ENCODE data around the gene SMIM35. TPM values are rescaled to one million over a fixed set of nuclear protein-coding genes. Genes with fewer than 3 reads are reported as not detected.
"Not testable (repeated sequence)": the region's sequence is repeated elsewhere in the genome, so short reads cannot be mapped to it uniquely, and the experiment has no call there.

SMIM35 gene
- total RNA-seq, 2 experiments from 2014 or later: not detected

DNA sequence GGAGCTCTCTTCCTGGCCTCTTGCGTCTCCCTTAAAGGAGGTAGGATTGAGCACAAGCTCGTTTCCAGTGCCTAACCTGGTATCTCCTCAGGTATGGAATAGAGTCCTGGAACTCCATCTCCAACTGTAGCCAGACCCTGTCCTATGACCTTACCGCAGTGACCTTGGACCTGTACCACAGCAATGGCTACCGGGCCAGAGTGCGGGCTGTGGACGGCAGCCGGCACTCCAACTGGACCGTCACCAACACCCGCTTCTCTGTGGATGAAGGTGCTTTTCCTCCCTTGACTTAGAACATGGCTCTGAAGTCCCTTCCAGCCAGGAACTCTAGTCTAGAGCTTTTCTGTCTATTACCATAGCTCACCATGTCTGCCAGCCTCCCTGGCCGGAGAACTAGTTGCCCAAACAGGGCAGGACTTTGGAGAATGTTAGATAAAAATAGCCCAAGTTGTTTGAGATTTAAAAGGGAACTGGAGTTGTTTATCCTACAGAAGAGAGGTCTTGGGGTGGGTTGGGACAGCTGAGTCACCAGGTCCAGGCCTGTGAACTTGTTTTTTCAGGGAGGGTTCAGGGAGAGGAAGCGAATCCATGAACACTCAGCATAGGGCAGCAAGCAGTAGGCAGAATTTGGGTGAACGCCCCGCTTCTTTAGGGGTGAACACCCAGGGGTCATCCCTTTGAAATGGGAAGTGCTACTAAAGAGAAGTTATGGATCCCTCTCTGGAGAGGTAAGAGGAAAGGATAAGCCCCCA, 97.2 kb downstream of the SMIM35 start:
- peak overlapping the region; percentile 24 for H3K27ac Mint-ChIP-seq
- peaks cover 31% of the 10 kb centered on the region for H3K36me3 Mint-ChIP-seq (ENCODE audit: low read depth)
- CTCF ChIA-PET: interaction anchor here (0.9 to 5.1 kb wide), 3 partner anchors 8 to 43 kb away, joined by 3 to 32 read pairs (median 28); no protein-coding TSS in a partner anchor
- peak overlapping the region; percentile 8 for H3K4me3 Mint-ChIP-seq
- intact Hi-C loops (cut with micrococcal nuclease): loop anchor here (5.0 kb wide), 3 partner anchors 413 to 1137 kb away; partner anchors contain the start of gene ATP5MG
- DNase-seq: no peak
- peaks cover 78% of the 10 kb centered on the region for H3K4me1 Mint-ChIP-seq (ENCODE audit: low read depth)
- H3K9me3 Mint-ChIP-seq: no peaks in the 10 kb centered on the region
- no peaks in the 10 kb centered on the region for H3K27me3 Mint-ChIP-seq (ENCODE audit: low read depth)

DNA sequence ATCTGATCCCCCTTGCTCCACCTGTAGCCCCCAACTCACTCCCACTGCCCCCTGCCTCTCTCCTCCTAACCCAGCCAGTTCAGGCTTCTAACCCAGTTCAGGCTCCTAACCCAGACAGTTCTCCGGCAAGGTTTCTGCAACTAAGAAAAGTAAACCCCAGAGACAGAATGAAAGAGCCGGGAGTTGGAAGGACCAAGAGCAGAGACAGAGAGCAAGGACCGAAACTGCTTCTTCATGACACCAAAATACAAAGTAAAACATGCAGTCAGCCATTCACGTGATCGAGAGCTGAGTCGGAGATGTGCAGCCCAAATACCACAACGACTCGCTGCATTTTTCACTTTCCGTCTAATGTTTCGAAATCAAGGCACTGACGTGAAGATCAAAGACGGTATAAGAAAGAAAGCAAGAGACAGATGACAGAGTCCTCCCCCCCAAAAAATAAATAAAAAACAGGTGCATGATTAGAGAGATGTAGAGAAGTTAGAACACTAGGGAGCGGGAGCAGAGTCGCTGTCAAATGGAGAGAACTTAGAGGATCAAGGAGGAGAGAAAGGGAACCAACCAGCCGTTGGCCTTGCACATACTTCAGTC, 99.7 kb downstream of the SMIM35 start:
- peak; percentile 89 for DNase-seq
- intact Hi-C loops (cut with micrococcal nuclease): loop anchor here (1.0 to 5.0 kb wide), 13 partner anchors 11 to 1135 kb away; partner anchors contain the start of gene ATP5MG
- peak overlapping the region; percentile 84 for H3K4me3 Mint-ChIP-seq
- CTCF ChIA-PET: interaction anchor here (0.6 to 5.1 kb wide), 11 partner anchors 9 to 180 kb away, joined by 3 to 32 read pairs (median 4); no protein-coding TSS in a partner anchor
- H3K27ac Mint-ChIP-seq: peak overlapping the region; percentile 88
- no peaks in the 10 kb centered on the region for H3K27me3 Mint-ChIP-seq (ENCODE audit: low read depth)
- H3K36me3 Mint-ChIP-seq (ENCODE audit: low read depth): peaks cover 17% of the 10 kb centered on the region
- no peaks in the 10 kb centered on the region for H3K9me3 Mint-ChIP-seq
- peaks cover 72% of the 10 kb centered on the region for H3K4me1 Mint-ChIP-seq (ENCODE audit: low read depth)

DNA sequence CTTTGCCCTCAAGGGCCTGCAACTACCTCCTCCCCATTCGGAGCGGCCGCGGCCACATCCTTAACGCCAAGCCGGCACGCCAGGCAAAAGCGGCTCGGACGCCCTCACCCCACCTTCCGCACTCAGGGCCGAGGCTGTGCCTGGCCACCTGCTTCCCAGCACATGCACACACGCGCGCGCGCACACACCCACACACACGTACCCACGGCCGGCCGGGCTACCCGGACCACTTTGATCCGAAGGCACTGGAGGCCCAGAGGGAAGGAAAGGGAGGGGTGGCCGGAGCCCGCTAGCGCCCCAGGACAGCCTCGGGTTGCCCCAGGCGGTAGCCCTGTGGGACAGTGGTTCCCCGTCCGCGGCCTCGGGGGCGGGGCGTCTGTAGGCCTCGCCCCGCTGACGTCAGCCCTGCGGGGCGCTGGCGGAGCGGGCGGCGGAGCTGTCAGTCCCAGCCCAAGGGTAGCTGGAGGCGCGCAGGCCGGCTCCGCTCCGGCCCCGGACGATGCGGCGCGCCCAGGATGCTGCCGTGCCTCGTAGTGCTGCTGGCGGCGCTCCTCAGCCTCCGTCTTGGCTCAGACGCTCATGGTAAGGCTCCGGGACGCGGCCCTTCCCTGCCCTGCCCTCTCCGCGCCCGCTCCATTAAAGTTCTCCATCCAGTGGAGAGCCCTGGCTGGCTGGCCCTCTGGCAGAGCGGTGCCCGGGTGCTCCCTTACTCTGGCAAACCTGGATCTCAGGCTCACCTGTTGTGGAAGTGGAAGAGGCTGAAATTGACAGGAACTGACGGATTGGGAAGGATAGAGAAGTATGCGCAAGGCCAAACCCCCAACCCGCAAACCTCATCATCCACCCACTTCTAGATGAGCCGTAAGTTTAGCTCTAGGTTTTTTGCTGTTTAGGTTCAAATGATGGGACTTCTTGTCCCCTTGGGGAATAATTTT, 100.5 kb downstream of the SMIM35 start, which contains the start of gene IL10RA:
Gene IL10RA (plus strand): TSS at position 442 of the 935 bp plus-strand sequence. CDS start 74 bp downstream, at position 516.
- Mint-ChIP-seq H3K36me3 (ENCODE audit: low read depth) (peaks cover 15% of the 10 kb centered on the region), H3K27me3 (ENCODE audit: low read depth) (no peaks in the 10 kb centered on the region), H3K9me3 (no peaks in the 10 kb centered on the region), H3K27ac (peak within 1 kb of the TSS; percentile 88), H3K4me1 (ENCODE audit: low read depth) (peaks cover 63% of the 10 kb centered on the region), H3K4me3 (peak within 1 kb of the TSS; percentile 84)
- DNase-seq: peak; percentile 81
- intact Hi-C loops (cut with micrococcal nuclease): loop anchor here (2.0 to 5.0 kb wide), 5 partner anchors 163 to 1134 kb away; partner anchors contain the start of gene ATP5MG
- CTCF ChIA-PET: interaction anchor here (0.7 to 5.1 kb wide), 9 partner anchors 8 to 179 kb away, joined by 3 to 32 read pairs (median 4); no protein-coding TSS in a partner anchor

DNA sequence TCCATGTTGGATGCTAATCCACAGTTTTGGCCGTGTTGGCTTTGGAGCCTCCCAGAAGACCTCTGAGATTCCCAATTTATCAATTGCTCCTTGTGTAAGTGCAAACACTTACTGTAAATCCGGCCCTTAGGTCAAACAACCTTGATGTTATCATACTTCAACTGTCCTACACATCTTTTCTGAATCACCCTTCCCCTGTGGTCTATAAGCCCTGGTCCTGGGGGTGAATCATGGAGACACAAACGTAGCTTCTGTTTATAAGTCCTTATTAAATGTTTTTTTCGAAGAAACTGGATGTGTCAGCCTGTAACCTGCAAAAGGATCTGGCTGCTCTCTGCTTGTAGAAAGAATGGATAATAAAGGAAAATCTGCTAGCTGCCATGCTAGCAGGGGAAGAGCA, 102.3 kb downstream of the SMIM35 start:
- intact Hi-C loops (cut with micrococcal nuclease): no loop called here
- Mint-ChIP-seq H3K9me3 (no peaks in the 10 kb centered on the region), H3K27me3 (ENCODE audit: low read depth) (no peaks in the 10 kb centered on the region), H3K4me3 (peak overlapping the region; percentile 67), H3K36me3 (ENCODE audit: low read depth) (peaks cover 11% of the 10 kb centered on the region), H3K4me1 (ENCODE audit: low read depth) (peaks cover 62% of the 10 kb centered on the region), H3K27ac (no peak overlapping the region)
- DNase-seq: no peak
- CTCF ChIA-PET: interaction anchor here (0.5 to 5.1 kb wide), 4 partner anchors 32 to 721 kb away, joined by 3 to 28 read pairs (median 3); no protein-coding TSS in a partner anchor

DNA sequence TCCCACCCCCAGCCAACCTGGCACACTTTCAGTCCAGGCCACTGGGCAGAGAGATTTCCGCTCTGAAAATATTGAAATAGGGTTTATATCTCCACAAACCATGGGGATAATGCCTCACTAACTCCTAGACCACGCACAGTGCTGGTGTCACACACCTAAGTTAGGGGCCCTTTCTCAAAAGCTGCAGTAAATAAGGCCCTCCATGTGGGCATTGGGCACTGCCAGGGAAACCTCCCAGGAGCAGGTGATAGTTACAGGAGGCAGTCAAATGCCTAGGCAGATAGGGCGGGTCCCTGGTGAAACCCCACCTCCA, 103.6 kb downstream of the SMIM35 start:
- intact Hi-C loops (cut with micrococcal nuclease): no loop called here
- CTCF ChIA-PET: no interaction called here
- no peak for DNase-seq
- H3K4me1 Mint-ChIP-seq (ENCODE audit: low read depth): peaks cover 54% of the 10 kb centered on the region
- no peaks in the 10 kb centered on the region for H3K9me3 Mint-ChIP-seq
- H3K36me3 Mint-ChIP-seq (ENCODE audit: low read depth): peaks cover 1% of the 10 kb centered on the region
- H3K27me3 Mint-ChIP-seq (ENCODE audit: low read depth): no peaks in the 10 kb centered on the region
- H3K4me3 Mint-ChIP-seq: no peak overlapping the region
- no peak overlapping the region for H3K27ac Mint-ChIP-seq

DNA sequence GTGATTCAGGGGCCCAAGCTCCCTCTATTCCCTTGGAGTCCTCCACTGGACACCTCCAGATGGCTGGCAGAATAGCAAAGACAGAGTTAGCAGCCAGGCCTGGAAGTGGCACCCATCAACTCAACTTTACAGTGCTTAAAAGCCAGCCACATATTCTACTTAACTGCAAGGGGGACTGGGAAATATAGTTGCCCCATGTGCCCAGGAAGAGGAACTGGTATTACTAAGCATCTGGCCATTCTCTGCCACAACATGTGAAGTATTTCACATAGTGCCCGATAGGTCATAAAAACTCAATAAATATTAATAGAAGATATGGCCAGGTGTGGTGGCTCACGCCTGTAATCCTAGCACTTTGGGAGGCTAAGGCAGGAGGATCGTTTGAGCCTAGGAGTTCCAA, 106.0 kb downstream of the SMIM35 start:
- peaks cover 55% of the 10 kb centered on the region for H3K4me1 Mint-ChIP-seq (ENCODE audit: low read depth)
- CTCF ChIA-PET: interaction anchor here (1.3 to 3.2 kb wide), 3 partner anchors 19 to 73 kb away, joined by 4 to 16 read pairs (median 14); no protein-coding TSS in a partner anchor
- no peak overlapping the region for H3K27ac Mint-ChIP-seq
- no peaks in the 10 kb centered on the region for H3K9me3 Mint-ChIP-seq
- no peak for DNase-seq
- peaks cover 1% of the 10 kb centered on the region for H3K36me3 Mint-ChIP-seq (ENCODE audit: low read depth)
- H3K4me3 Mint-ChIP-seq: no peak overlapping the region
- no peaks in the 10 kb centered on the region for H3K27me3 Mint-ChIP-seq (ENCODE audit: low read depth)
- intact Hi-C loops (cut with micrococcal nuclease): no loop called here

DNA sequence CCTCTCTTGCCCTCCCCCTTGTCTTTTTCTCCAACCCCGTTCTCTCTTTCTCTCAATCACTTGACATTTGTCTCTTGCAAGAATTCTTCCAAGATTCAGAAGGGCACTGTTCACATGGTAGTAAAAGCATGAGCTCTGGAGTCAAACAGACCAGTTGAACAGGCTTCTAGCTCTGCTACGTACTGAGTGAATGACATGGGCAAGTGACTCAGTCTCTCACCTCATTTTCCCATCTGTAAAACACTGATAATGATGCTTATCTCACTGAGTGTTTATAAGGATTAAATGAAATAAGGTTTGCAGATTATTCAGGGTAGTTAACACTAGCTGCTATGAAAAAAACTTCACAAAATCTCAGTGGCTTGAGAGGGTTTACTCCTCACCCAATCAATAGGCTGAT, 106.5 kb downstream of the SMIM35 start:
- H3K4me1 Mint-ChIP-seq (ENCODE audit: low read depth): peaks cover 56% of the 10 kb centered on the region
- no peaks in the 10 kb centered on the region for H3K9me3 Mint-ChIP-seq
- H3K27me3 Mint-ChIP-seq (ENCODE audit: low read depth): no peaks in the 10 kb centered on the region
- DNase-seq: no peak
- no peak overlapping the region for H3K4me3 Mint-ChIP-seq
- CTCF ChIA-PET: interaction anchor here (0.6 to 3.2 kb wide), 4 partner anchors 20 to 73 kb away, joined by 3 to 16 read pairs (median 9); no protein-coding TSS in a partner anchor
- H3K27ac Mint-ChIP-seq: peak overlapping the region; percentile 6
- intact Hi-C loops (cut with micrococcal nuclease): no loop called here
- H3K36me3 Mint-ChIP-seq (ENCODE audit: low read depth): peaks cover 1% of the 10 kb centered on the region

DNA sequence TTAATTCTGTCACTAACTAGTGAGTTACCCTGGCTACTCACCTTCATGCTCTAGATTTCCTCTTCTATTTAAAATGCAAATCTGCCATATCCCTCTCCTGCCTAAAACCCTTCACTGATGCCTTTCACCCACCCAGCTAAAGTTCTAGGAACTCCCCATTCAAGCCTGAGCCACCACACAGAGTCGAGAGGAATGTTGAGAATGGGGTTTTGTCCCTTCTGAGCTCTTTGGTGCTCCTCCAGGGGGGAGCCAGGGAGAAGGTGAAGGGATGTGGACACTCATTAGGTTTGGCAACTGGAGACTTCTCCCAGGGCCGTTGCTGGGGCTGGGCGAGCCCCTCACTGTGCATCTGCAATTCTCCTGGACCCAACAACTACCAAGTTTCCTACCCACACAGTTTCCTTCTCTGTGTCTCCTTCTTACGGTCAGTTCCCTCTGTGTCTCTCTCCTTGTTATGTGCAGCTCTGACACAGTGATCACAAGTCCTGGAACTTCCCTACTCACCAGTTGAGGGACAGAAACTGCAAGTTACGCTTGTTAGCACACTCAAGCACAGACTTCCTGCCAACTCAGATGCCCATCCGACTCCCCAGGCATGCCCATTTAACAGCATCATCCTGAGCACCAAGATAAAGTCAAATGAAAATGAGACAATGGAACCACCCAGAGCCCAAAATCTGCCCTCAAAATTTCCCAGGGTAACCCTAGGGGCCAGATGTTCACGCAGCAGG, 107.1 kb downstream of the SMIM35 start:
- H3K4me3 Mint-ChIP-seq: no peak overlapping the region
- CTCF ChIA-PET: interaction anchor here (0.6 to 3.2 kb wide), 6 partner anchors 18 to 172 kb away, joined by 3 to 16 read pairs (median 4); no protein-coding TSS in a partner anchor
- intact Hi-C loops (cut with micrococcal nuclease): no loop called here
- peak overlapping the region; percentile 16 for H3K27ac Mint-ChIP-seq
- peaks cover 54% of the 10 kb centered on the region for H3K4me1 Mint-ChIP-seq (ENCODE audit: low read depth)
- peak; percentile 53 for DNase-seq
- no peaks in the 10 kb centered on the region for H3K27me3 Mint-ChIP-seq (ENCODE audit: low read depth)
- no peaks in the 10 kb centered on the region for H3K36me3 Mint-ChIP-seq (ENCODE audit: low read depth)
- no peaks in the 10 kb centered on the region for H3K9me3 Mint-ChIP-seq

DNA sequence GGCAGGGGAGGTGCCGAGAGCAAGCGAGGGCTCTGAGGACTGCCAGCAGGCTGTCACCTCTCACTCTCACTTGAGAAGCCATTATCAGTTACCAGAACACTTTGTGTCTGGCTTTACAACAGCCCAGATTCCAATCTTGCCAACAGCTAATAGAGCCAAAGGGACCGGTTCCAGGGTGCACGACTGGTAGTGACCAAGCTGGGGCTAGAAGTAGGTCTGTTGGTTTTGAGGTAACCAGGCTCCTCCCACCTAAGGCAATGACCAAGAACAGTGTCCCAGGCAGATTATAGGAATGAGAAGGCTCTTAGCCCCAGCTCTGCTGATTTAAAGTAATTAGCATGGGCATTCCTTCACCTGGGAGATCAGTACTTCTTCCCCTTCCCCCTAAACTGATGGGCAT, 107.8 kb downstream of the SMIM35 start:
- Mint-ChIP-seq H3K27me3 (ENCODE audit: low read depth) (no peaks in the 10 kb centered on the region), H3K36me3 (ENCODE audit: low read depth) (no peaks in the 10 kb centered on the region), H3K4me3 (no peak overlapping the region), H3K4me1 (ENCODE audit: low read depth) (peaks cover 56% of the 10 kb centered on the region), H3K27ac (no peak overlapping the region), H3K9me3 (no peaks in the 10 kb centered on the region)
- CTCF ChIA-PET: interaction anchor here (0.7 to 3.2 kb wide), 4 partner anchors 17 to 171 kb away, joined by 3 to 16 read pairs (median 8); no protein-coding TSS in a partner anchor
- intact Hi-C loops (cut with micrococcal nuclease): no loop called here
- DNase-seq: no peak

DNA sequence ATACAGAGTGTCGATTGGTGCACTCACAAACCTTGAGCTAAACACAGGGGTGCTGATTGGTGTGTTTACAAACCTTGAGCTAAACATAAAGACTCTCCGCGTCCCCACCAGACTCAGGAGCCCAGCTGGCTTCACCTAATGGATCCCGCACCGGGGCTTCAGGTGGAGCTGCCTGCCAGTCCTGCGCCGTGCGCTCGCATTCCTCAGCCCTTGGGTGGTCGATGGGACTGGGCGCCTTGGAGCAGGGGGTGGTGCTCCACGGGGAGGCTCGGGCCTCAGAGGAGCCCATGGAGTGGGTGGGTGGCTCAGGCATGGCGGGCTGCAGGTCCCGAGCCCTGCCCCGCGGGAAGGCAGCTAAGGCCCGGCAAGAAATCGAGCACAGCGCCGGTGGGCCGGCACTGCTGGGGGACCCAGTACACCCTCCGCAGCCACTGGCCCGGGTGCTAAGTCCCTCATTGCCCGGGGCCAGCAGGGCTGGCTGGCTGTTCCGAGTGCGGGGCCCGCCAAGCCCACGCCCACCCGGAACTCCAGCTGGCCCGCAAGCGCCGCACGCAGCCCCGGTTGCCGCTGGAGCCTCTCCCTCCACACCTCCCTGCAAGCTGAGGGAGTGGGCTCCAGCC, 108.4 kb downstream of the SMIM35 start:
- CTCF ChIA-PET: interaction anchor here (0.6 to 1.8 kb wide), 6 partner anchors 9 to 74 kb away, joined by 3 to 7 read pairs (median 4); no protein-coding TSS in a partner anchor
- H3K27me3 Mint-ChIP-seq (ENCODE audit: low read depth); H3K27ac Mint-ChIP-seq; DNase-seq; H3K4me3 Mint-ChIP-seq; H3K9me3 Mint-ChIP-seq; H3K36me3 Mint-ChIP-seq (ENCODE audit: low read depth); intact Hi-C loops (cut with micrococcal nuclease): not testable (repeated sequence)
- peaks cover 57% of the 10 kb centered on the region for H3K4me1 Mint-ChIP-seq (ENCODE audit: low read depth)
